Chondrocyte (in vitro differentiated cells): ENCODE data around the gene WBP2. TPM values are rescaled to one million over a fixed set of nuclear protein-coding genes. Genes with fewer than 3 reads are reported as not detected.

Experiments
- DNase-seq: peaks from one replicate; pipeline ENCODE4 v3.0.0; 2021; ENCODE audit warnings: mixed read lengths, low spot score
- H3K27ac Mint-ChIP-seq: one replicate; pipeline ENCODE4 v1.8.0; 2021; ENCODE audit warnings: mild to moderate bottlenecking, moderate library complexity, mixed read lengths; ENCODE audit not compliant: unreplicated experiment
- H3K27me3 Mint-ChIP-seq: 2 replicates; pipeline ENCODE4 v1.8.0; 2021; ENCODE audit warnings: low read depth, mixed read lengths
- H3K36me3 Mint-ChIP-seq: 2 replicates; pipeline ENCODE4 v1.8.0; 2021; ENCODE audit warnings: low read depth, mixed read lengths
- H3K4me1 Mint-ChIP-seq: 2 replicates; pipeline ENCODE4 v1.8.0; 2021; ENCODE audit warnings: low read depth, mild to moderate bottlenecking, mixed read lengths
- H3K4me3 Mint-ChIP-seq: one replicate; pipeline ENCODE4 v1.8.0; 2021; ENCODE audit warnings: mild to moderate bottlenecking, moderate library complexity, mixed read lengths; ENCODE audit not compliant: unreplicated experiment
- H3K9me3 Mint-ChIP-seq: 2 replicates; pipeline ENCODE4 v1.8.0; 2021; ENCODE audit warnings: low read depth, mixed read lengths
- CTCF ChIP-seq: fragments of 200-600 bp; sonication (generic); IDR thresholded peaks from 2 replicates; pipeline ENCODE4 v1.5.0; 2021; ENCODE audit warnings: antibody characterized with exemption, mild to moderate bottlenecking, moderate library complexity
- long read RNA-seq: library from polyadenylated mRNA; stranded (forward); transcript quantifications from one replicate; pipeline ENCODE4 v2.0.0, GENCODE V29; 2021
- total RNA-seq: library from RNA; stranded (reverse); gene quantifications from 3 replicates; pipeline ENCODE4 v1.2.1, GENCODE V29; 2021

The WBP2 gene
- total RNA-seq = 45.0 to 62.5 TPM (median 56.5 TPM) in 3 replicates
- long read RNA-seq, transcript WBP2-201 (8 exons, 1,944 nt) = major isoform, 33 of 44 reads
- long read RNA-seq, partial matches to known transcripts = 6 of 44 reads
- long read RNA-seq, other reads (novel, unspliced or antisense) = 3 of 44 reads

- Mint-ChIP-seq H3K27ac (peak within 1 kb of the TSS; percentile 77), H3K4me1 (peaks cover 31% of the 10 kb centered on the region), H3K27me3 (no peaks in the 10 kb centered on the region), H3K9me3 (no peaks in the 10 kb centered on the region), H3K36me3 (peaks cover 6% of the 10 kb centered on the region), H3K4me3 (no peak within 1 kb of the TSS)
- TF ChIP-seq CTCF = peak; percentile 81
- peak; percentile 99 for DNase-seq
Measured at GRCh38 chr17:75855310-75856061, at the start of gene WBP2. Gene WBP2 (minus strand): TSS chr17:75855335. CDS start chr17:75855297, 38 bp downstream.

DNA sequence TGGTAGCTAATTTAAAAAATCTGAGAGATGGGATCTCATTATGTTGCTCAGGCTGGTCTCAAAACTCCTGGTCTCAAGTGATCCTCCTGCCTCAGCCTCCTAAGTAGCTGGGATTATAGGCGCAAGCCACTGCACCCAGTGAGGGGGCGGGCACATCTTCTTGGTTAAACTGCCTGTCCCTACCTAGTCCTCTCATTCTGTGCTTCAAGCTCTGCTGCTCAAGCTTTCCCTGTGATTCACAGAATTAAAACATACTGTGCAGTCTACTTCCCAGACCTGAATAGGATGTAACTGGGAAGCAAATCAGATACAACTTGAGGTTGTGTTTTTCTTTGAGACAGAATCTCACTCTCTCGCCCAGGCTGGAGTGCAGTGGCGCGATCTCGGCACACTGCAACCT, 47.3 kb upstream of the WBP2 start:
- Mint-ChIP-seq H3K4me1 (peaks cover 13% of the 10 kb centered on the region), H3K36me3 (peaks cover 8% of the 10 kb centered on the region), H3K27ac (no peak overlapping the region), H3K9me3 (no peaks in the 10 kb centered on the region), H3K4me3 (no peak overlapping the region), H3K27me3 (no peaks in the 10 kb centered on the region)
- no peak for DNase-seq
- no peak for TF ChIP-seq CTCF

DNA sequence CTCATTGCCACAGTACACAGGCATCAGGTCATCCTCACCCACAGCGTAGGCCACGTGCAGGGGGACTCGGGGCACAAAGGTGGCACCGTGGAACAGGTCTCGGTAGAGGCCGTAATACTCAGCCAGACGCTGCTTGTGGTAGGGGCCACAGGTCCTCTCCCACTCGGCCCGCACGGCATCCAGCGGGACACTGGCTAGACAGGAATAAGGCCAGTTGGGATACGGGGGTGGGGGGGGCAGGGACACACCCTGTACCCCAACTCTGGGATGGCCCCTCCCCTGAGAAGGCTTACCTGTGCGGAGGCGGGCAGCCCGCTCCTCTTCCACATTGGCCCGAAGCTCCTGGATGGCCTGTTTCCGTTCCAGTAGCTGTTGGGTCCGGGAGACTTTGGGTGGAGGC, 46.6 kb upstream of the WBP2 start:
- H3K27ac Mint-ChIP-seq = no peak overlapping the region
- H3K4me3 Mint-ChIP-seq = no peak overlapping the region
- DNase-seq = no peak
- H3K4me1 Mint-ChIP-seq = peaks cover 15% of the 10 kb centered on the region
- H3K36me3 Mint-ChIP-seq = peaks cover 8% of the 10 kb centered on the region
- TF ChIP-seq CTCF = no peak
- H3K9me3 Mint-ChIP-seq = no peaks in the 10 kb centered on the region
- H3K27me3 Mint-ChIP-seq = no peaks in the 10 kb centered on the region

- H3K4me1 Mint-ChIP-seq = peaks cover 17% of the 10 kb centered on the region
- H3K27ac Mint-ChIP-seq = no peak overlapping the region
- DNase-seq = no peak
- no peak overlapping the region for H3K4me3 Mint-ChIP-seq
- no peak for TF ChIP-seq CTCF
- peaks cover 8% of the 10 kb centered on the region for H3K36me3 Mint-ChIP-seq
- no peaks in the 10 kb centered on the region for H3K27me3 Mint-ChIP-seq
- no peaks in the 10 kb centered on the region for H3K9me3 Mint-ChIP-seq
Measured at GRCh38 chr17:75900691-75901533, 45.8 kb upstream of the WBP2 start.

GRCh38 chr17:75899767-75900468, 44.8 kb upstream of the WBP2 start:
- Mint-ChIP-seq H3K27ac (no peak overlapping the region), H3K9me3 (no peaks in the 10 kb centered on the region), H3K4me3 (no peak overlapping the region), H3K27me3 (no peaks in the 10 kb centered on the region), H3K36me3 (peaks cover 8% of the 10 kb centered on the region), H3K4me1 (peaks cover 23% of the 10 kb centered on the region)
- no peak for TF ChIP-seq CTCF
- DNase-seq = no peak
